Lung (tissue), 16 donors: ENCODE results near the gene STIP1. TPM values are rescaled to one million over a fixed set of nuclear protein-coding genes. Genes with fewer than 3 reads are reported as not detected.

Experiments used
- ATAC-seq: fragments of 200-7000 bp; cut with Tn5 transposase; one replicate; pipeline ENCODE4 v1.9.1; 2020; ENCODE audit warnings: moderate number of reproducible peaks; ENCODE audit not compliant: insufficient read depth, low FRiP score
- DNase-seq, 3 donors: peaks; one replicate each; pipeline ENCODE4 v3.0.0-alpha.2; 2013 to 2017
- H3K27ac ChIP-seq, 2 donors: one replicate each; pipeline ENCODE4 v1.5.1; 2013; ENCODE audit warnings: mild to moderate bottlenecking in 2 of 2, moderate library complexity in 2 of 2, control low read depth in 1 of 2, inconsistent platforms in 1 of 2, low read depth in 1 of 2, low read length in 1 of 2
- H3K27me3 ChIP-seq, 3 donors: one replicate each; pipeline ENCODE4 v1.5.1; 2013; ENCODE audit warnings: low read length in 2 of 3; ENCODE audit not compliant: control insufficient read depth in 3 of 3, insufficient read depth in 3 of 3
- H3K36me3 ChIP-seq, 4 donors: one replicate each; pipeline ENCODE4 v1.5.1; 2013; ENCODE audit warnings: low read length in 4 of 4, mild to moderate bottlenecking in 1 of 4, moderate library complexity in 1 of 4; ENCODE audit not compliant: control insufficient read depth in 4 of 4, insufficient read depth in 4 of 4
- H3K4me1 ChIP-seq, 5 donors: one replicate each; pipeline ENCODE4 v1.5.1; 2013; ENCODE audit warnings: low read length in 5 of 5, mild to moderate bottlenecking in 2 of 5, moderate library complexity in 1 of 5; ENCODE audit not compliant: control insufficient read depth in 5 of 5, insufficient read depth in 5 of 5
- H3K4me3 ChIP-seq: one replicate; pipeline ENCODE4 v1.5.1; 2013; ENCODE audit warnings: mild to moderate bottlenecking, control low read depth, moderate library complexity
- H3K9ac ChIP-seq, 2 donors: one replicate each; pipeline ENCODE4 v1.5.1; 2013; ENCODE audit warnings: low read length in 2 of 2, control low read depth in 1 of 2; ENCODE audit not compliant: insufficient read depth in 1 of 2
- H3K9me3 ChIP-seq, 4 donors: one replicate each; pipeline ENCODE4 v1.5.1; 2013; ENCODE audit warnings: low read length in 3 of 4, mild to moderate bottlenecking in 1 of 4, moderate library complexity in 1 of 4; ENCODE audit not compliant: control insufficient read depth in 4 of 4, insufficient read depth in 3 of 4
- CTCF ChIP-seq: IDR thresholded peaks from 2 replicates; pipeline ENCODE4 v1.5.1; 2012; ENCODE audit warnings: mild to moderate bottlenecking; ENCODE audit errors: control extremely low read depth, extremely low read depth
- WGBS, 2 donors: extraction: QIAGEN DNeasy Blood & Tissue Kit; methylation state at CpG; one replicate each; pipeline ENCODE4 v1.1.7; 2013; 5-methylcytosine and 5-hydroxymethylcytosine counted together
- long read RNA-seq, 5 donors: transcript quantifications; one replicate each; lab custom pipeline, GENCODE V29; 2026
- polyA plus RNA-seq, 2 donors: library from polyadenylated mRNA; stranded (reverse); fragments of 200-250 nt; gene quantifications; one replicate each; pipeline ENCODE4 v1.2.1, GENCODE V29; 2013
- total RNA-seq, 2 donors: library from RNA; depleted of rRNA in 1 of 2; stranded (reverse); fragments of >200 nt in 1 of 2; gene quantifications; one replicate each; pipeline ENCODE4 v1.2.1, GENCODE V29; 2014 to 2021
- donor health status: control.
- donor health status: control.
- donor health status: Bipolar disorder and iron deficiency.
- donor health status: healthy.
- donor health status: DM: yes; HTN: yes; CAD: no.

Gene STIP1
- 100 to 1,000 TPM; 107 to 122 TPM for total RNA-seq
- 10 to 100 TPM; 75.9 to 82.1 TPM for polyA plus RNA-seq
- long read RNA-seq, donor 1, transcript STIP1-201 (14 exons, 2,196 nt) = major isoform, 22 of 54 reads
- long read RNA-seq, donor 1, partial matches to known transcripts = 27 of 54 reads
- long read RNA-seq, donor 1, other reads (novel, unspliced or antisense) = 0 of 54 reads
- long read RNA-seq, donor 2, partial matches to known transcripts = 17 of 22 reads
- long read RNA-seq, donor 2, other reads (novel, unspliced or antisense) = 0 of 22 reads
- long read RNA-seq, donor 3, partial matches to known transcripts = 21 of 29 reads
- long read RNA-seq, donor 3, other reads (novel, unspliced or antisense) = 0 of 29 reads
- long read RNA-seq, donor 4, partial matches to known transcripts = 7 of 12 reads
- long read RNA-seq, donor 4, other reads (novel, unspliced or antisense) = 0 of 12 reads
- long read RNA-seq, donor 5, transcript STIP1-201 (14 exons, 2,196 nt) = major isoform, 9 of 32 reads
- long read RNA-seq, donor 5, partial matches to known transcripts = 18 of 32 reads
- long read RNA-seq, donor 5, other reads (novel, unspliced or antisense) = 0 of 32 reads

- peaks cover 0 to 27% (median 4%) of the 10 kb centered on the region in 5 donors for H3K4me1 ChIP-seq
- DNase-seq (peak; percentile 100), ATAC-seq (peak; percentile 92)
- H3K27me3 ChIP-seq = no peaks in the 10 kb centered on the region
- H3K9me3 ChIP-seq = no peaks in the 10 kb centered on the region
- peaks cover 0 to 6% (median 0%) of the 10 kb centered on the region in 4 donors for H3K36me3 ChIP-seq
- TF ChIP-seq CTCF = no peak
- peak within 1 kb of the TSS; percentile 60 to 75 for H3K9ac ChIP-seq
- H3K27ac ChIP-seq = peak within 1 kb of the TSS; percentile 93 to 98
- WGBS, 2 donors = 1% methylated on average over 66 to 74 of the region's 74 CpGs
- H3K4me3 ChIP-seq = peak within 1 kb of the TSS; percentile 69
These were observed at the start of gene STIP1 for GRCh38 chr11:64185693-64186491. Gene STIP1, plus strand, starts transcription at chr11:64186171. Its CDS starts 91 bp downstream, at chr11:64186262.

DNA sequence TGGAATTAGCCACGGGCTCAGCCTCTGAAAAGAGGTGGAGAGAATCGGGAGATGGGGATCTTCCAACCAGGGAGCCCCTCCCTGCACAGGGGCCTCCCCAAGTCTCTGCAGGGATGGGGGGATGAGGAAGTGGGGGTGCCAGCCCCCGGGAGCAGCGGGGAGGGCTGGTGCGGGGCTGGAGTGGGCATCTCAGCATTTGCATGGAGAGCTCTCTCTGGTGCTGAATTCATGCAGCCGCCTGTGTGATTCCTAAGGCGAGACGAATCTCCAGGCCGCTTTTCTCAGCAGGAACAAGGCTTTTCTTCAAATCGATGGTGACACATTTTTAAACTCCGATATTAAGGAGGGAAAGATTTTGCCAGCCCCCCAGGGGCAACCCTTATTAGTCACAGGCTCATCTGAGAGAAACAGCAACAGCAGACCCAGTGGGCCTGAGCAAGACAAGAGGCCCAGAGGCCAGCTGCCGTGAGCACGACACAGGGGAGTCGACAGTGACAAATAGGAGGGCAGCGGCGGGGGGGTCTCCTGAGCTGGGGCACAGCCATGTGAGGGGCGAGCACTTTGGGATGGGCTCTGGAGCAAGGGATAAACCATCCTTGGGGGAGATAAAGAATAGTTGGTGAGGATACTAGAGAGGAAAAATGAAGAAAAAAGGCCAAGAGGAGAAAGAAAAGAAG lies 49.1 kb upstream of the STIP1 start:
- no peak for ATAC-seq
- WGBS, 2 donors = 87 to 90% methylated on average over 17 of the region's 17 CpGs
- TF ChIP-seq CTCF = no peak

DNA sequence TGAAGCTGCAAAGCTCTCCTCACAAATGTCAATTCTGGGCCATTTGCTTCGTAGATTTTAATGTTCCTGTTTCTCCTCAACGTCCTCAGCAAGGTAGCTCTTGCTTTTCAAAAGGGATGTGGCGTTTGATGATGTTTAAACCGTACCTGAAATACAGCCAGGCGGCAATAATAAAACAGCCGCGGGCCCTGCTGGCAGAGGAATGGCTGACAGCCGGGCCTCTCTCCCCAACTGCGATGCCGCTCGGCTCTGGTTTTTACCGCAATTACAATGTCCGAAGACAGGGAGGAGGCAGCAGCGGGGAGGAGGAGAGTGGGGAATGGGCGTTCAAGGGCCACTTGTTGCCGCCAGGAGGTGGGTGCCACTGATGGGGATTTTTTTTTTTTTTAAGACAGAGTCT lies 47.6 kb upstream of the STIP1 start:
- no peak overlapping the region for H3K9ac ChIP-seq
- WGBS, 2 donors = 92 to 94% methylated on average over 16 of the region's 16 CpGs

More for the DNA sequence above, 49.1 kb upstream of the STIP1 start:
- Histone ChIP-seq H3K9me3 (no peaks in the 10 kb centered on the region), H3K36me3 (peaks cover 0 to 3% (median 0%) of the 10 kb centered on the region in 4 donors), H3K9ac (no peak overlapping the region), H3K27ac (no peak overlapping the region), H3K4me1 (peaks cover 0 to 17% (median 2%) of the 10 kb centered on the region in 5 donors), H3K4me3 (no peak overlapping the region), H3K27me3 (no peaks in the 10 kb centered on the region)
- no peak for DNase-seq

More for the DNA sequence above, 47.6 kb upstream of the STIP1 start:
- TF ChIP-seq CTCF = no peak
- H3K4me3 ChIP-seq = no peak overlapping the region
- no peak for DNase-seq
- H3K9me3 ChIP-seq = no peaks in the 10 kb centered on the region
- no peak overlapping the region for H3K27ac ChIP-seq
- H3K4me1 ChIP-seq = peaks cover 0 to 6% (median 0%) of the 10 kb centered on the region in 5 donors
- H3K27me3 ChIP-seq = no peaks in the 10 kb centered on the region
- ATAC-seq = no peak
- peaks cover 0 to 3% (median 0%) of the 10 kb centered on the region in 4 donors for H3K36me3 ChIP-seq
